Amniotic epithelial cell (primary cell): Measurements from ENCODE around the gene NFATC2.

Experiments used
- DNase-seq: peaks from one replicate; pipeline ENCODE4 v3.0.0-alpha.2; 2010; ENCODE audit warnings: low read depth

The NFATC2 gene

GRCh38 chr20:51450984-51451383 is 91.5 kb downstream of the NFATC2 start:
- DNase-seq = no peak

- DNase-seq = no peak
Measured at GRCh38 chr20:51450221-51450712, 92.3 kb downstream of the NFATC2 start.

- no peak for DNase-seq
Measured at GRCh38 chr20:51449498-51450220, 92.9 kb downstream of the NFATC2 start.

- no peak for DNase-seq
Measured at GRCh38 chr20:51447765-51448148, 94.8 kb downstream of the NFATC2 start.

- peak; percentile 91 for DNase-seq
Measured at GRCh38 chr20:51447097-51447764, 95.3 kb downstream of the NFATC2 start.

- DNase-seq = peak; percentile 81
Measured at GRCh38 chr20:51446656-51447055, 95.9 kb downstream of the NFATC2 start.

- DNase-seq = no peak
Measured at GRCh38 chr20:51446230-51446629, 96.3 kb downstream of the NFATC2 start.

- no peak for DNase-seq
Measured at GRCh38 chr20:51445591-51445990, 96.9 kb downstream of the NFATC2 start.

GRCh38 chr20:51444922-51445438 is 97.5 kb downstream of the NFATC2 start:
- DNase-seq = no peak

GRCh38 chr20:51444467-51444866 is 98.1 kb downstream of the NFATC2 start:
- peak; percentile 62 for DNase-seq

- no peak for DNase-seq
Measured at GRCh38 chr20:51442602-51443001, 99.9 kb downstream of the NFATC2 start.

- no peak for DNase-seq
Measured at GRCh38 chr20:51440589-51440988, 101.9 kb downstream of the NFATC2 start.

GRCh38 chr20:51439160-51439689 is 103.3 kb downstream of the NFATC2 start:
- no peak for DNase-seq

- no peak for DNase-seq
Measured at GRCh38 chr20:51438136-51438535, 104.4 kb downstream of the NFATC2 start.

- DNase-seq = no peak
Measured at GRCh38 chr20:51437182-51437924, 105.2 kb downstream of the NFATC2 start.

- peak; percentile 95 for DNase-seq
Measured at GRCh38 chr20:51434580-51435247, 107.8 kb downstream of the NFATC2 start.

GRCh38 chr20:51434026-51434425 is 108.5 kb downstream of the NFATC2 start:
- no peak for DNase-seq

- no peak for DNase-seq
Measured at GRCh38 chr20:51432875-51433274, 109.6 kb downstream of the NFATC2 start.

GRCh38 chr20:51432251-51432784 is 110.2 kb downstream of the NFATC2 start:
- DNase-seq = no peak

GRCh38 chr20:51431321-51431720 is 111.2 kb downstream of the NFATC2 start:
- no peak for DNase-seq

- no peak for DNase-seq
Measured at GRCh38 chr20:51430198-51430950, 112.1 kb downstream of the NFATC2 start.
